ENCODE measurements around the gene GRIK3.

GRIK3 gene

GRCh38 chr1:36872858-36873257 lies 161.5 kb downstream of the GRIK3 start:
- TF ChIP-seq CTCF (IDR thresholded peaks at IDR 0.05; ENCODE audit: insufficient read depth, low read depth, low read length, missing control alignments): no peak
- no peak for DNase-seq (ENCODE audit: low read depth)

GRCh38 chr1:36872126-36872754 lies 162.1 kb downstream of the GRIK3 start:
- no peak overlapping the region for H3K4me3 ChIP-seq (ENCODE audit: low read depth, low read length)
- no peak for DNase-seq (ENCODE audit: low read depth)
- TF ChIP-seq CTCF (IDR thresholded peaks at IDR 0.05; ENCODE audit: insufficient read depth, low read depth, low read length, missing control alignments): no peak

More at GRCh38 chr1:36872858-36873257, 161.5 kb downstream of the GRIK3 start:
- no peak overlapping the region for H3K4me3 ChIP-seq (ENCODE audit: low read depth, low read length)

- H3K4me3 ChIP-seq (ENCODE audit: low read depth, low read length): no peak overlapping the region
- TF ChIP-seq CTCF (IDR thresholded peaks at IDR 0.05; ENCODE audit: insufficient read depth, low read depth, low read length, missing control alignments): no peak
- DNase-seq (ENCODE audit: low read depth): no peak
Measured at GRCh38 chr1:36871146-36871971, 163.0 kb downstream of the GRIK3 start.

- no peak for TF ChIP-seq CTCF (IDR thresholded peaks at IDR 0.05; ENCODE audit: insufficient read depth, low read depth, low read length, missing control alignments)
- DNase-seq (ENCODE audit: low read depth): no peak
- no peak overlapping the region for H3K4me3 ChIP-seq (ENCODE audit: low read depth, low read length)
Measured at GRCh38 chr1:36869826-36870225, 164.5 kb downstream of the GRIK3 start.

- no peak overlapping the region for H3K4me3 ChIP-seq (ENCODE audit: low read depth, low read length)
- no peak for DNase-seq (ENCODE audit: low read depth)
- no peak for TF ChIP-seq CTCF (IDR thresholded peaks at IDR 0.05; ENCODE audit: insufficient read depth, low read depth, low read length, missing control alignments)
Measured at GRCh38 chr1:36869054-36869453, 165.3 kb downstream of the GRIK3 start.

- no peak for TF ChIP-seq CTCF (IDR thresholded peaks at IDR 0.05; ENCODE audit: insufficient read depth, low read depth, low read length, missing control alignments)
- no peak for DNase-seq (ENCODE audit: low read depth)
- no peak overlapping the region for H3K4me3 ChIP-seq (ENCODE audit: low read depth, low read length)
Measured at GRCh38 chr1:36867575-36867974, 166.7 kb downstream of the GRIK3 start.
